ENCODE data around the gene ZNF44.

DNA sequence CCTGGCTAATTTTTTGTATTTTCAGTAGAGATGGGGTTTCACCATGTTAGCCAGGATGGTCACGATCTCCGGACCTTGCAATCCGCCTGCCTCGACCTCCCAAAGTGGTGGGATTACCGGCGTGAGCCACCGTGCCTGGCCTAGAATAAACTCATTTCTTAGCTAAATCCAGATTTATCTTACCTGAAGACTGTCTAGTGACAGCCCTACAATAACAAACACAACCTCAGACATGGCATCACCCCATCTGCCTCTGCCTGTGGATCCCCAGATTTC, 5.0 kb downstream of the ZNF44 start:
- TF ChIP-seq POLR2A (IDR thresholded peaks at IDR 0.05; ENCODE audit: low read length) = no peak
- TF ChIP-seq GATA1 (IDR thresholded peaks at IDR 0.05; ENCODE audit: low read depth, low read length) = no peak

Data from erythroblast (primary cell).